ENCODE results near the gene KSR2. TPM values are rescaled to one million over a fixed set of nuclear protein-coding genes. Genes with fewer than 3 reads are reported as not detected.
A peak's percentile ranks its signal among the peaks of the same experiment; 100 is the strongest.

Gene KSR2
- total RNA-seq, 1 donor, result under 0.01 TPM

DNA sequence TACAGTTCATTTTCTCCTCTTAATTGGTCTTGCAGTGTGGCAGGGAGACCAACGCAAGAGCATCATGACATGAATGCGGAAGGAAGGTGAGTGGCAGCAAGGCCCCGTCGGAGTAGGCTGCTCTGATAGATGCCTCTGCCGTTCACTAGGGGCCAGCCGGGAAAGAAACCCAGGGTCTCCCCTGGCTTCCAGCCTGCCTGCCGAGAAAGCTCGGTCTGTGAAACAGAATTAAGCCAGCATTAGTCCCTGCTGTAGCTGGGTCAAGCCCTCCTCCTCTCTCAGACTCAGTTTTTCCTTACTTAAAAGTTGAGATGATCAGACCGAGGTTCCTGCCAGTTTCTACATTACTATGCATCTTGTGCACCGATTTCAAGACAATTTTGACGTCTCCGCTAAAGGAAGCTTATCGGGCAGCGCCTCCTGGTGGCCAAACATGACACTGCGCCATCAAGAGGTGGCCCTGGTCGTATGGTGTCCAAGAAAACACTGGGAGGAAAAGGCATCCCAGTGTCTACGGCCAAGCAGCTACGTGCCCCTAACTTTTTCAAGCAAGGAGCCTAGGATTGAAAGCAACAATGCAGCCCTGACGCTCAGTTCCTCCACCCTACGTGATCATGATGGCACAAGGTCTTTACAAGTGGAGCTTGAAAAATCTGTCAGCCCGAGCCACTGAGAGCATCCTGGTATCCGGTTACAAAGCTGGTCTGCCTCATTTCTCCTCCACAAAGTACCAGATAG lies 131.6 kb downstream of the KSR2 start:
- Histone ChIP-seq H3K4me3 (ENCODE audit: insufficient read depth, low read length) (peak overlapping the region; percentile 31), H3K27ac (ENCODE audit: low read depth, low read length) (no peak overlapping the region), H4K20me1 (ENCODE audit: insufficient read depth, low read length) (no peaks in the 10 kb centered on the region), H3K27me3 (ENCODE audit: insufficient read depth, low read length) (peaks cover 1% of the 10 kb centered on the region), H3K36me3 (ENCODE audit: insufficient read depth, low read length) (no peaks in the 10 kb centered on the region), H3K79me2 (ENCODE audit: insufficient read depth, low read length) (no peaks in the 10 kb centered on the region), H3K4me1 (ENCODE audit: insufficient read depth, low read length) (peaks cover 12% of the 10 kb centered on the region), H3K4me2 (ENCODE audit: insufficient read depth, low read length) (peak overlapping the region; percentile 67), H2AFZ (ENCODE audit: low read length) (peak overlapping the region; percentile 58), H3K9me3 (ENCODE audit: low read depth, low read length) (no peaks in the 10 kb centered on the region)
- DNase-seq (ENCODE audit: insufficient read length, low spot score, missing footprints), result peak; percentile 90
- TF ChIP-seq, protein P1, sequence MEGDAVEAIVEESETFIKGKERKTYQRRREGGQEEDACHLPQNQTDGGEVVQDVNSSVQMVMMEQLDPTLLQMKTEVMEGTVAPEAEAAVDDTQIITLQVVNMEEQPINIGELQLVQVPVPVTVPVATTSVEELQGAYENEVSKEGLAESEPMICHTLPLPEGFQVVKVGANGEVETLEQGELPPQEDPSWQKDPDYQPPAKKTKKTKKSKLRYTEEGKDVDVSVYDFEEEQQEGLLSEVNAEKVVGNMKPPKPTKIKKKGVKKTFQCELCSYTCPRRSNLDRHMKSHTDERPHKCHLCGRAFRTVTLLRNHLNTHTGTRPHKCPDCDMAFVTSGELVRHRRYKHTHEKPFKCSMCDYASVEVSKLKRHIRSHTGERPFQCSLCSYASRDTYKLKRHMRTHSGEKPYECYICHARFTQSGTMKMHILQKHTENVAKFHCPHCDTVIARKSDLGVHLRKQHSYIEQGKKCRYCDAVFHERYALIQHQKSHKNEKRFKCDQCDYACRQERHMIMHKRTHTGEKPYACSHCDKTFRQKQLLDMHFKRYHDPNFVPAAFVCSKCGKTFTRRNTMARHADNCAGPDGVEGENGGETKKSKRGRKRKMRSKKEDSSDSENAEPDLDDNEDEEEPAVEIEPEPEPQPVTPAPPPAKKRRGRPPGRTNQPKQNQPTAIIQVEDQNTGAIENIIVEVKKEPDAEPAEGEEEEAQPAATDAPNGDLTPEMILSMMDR (IDR thresholded peaks at IDR 0.05; ENCODE audit: extremely low read depth, low read depth, low read length), result peak; percentile 99

GRCh38 chr12:117836476-117836875 lies 132.3 kb downstream of the KSR2 start:
- peak; percentile 23 for DNase-seq (ENCODE audit: insufficient read length, low spot score, missing footprints)
- H2AFZ ChIP-seq (ENCODE audit: low read length), result no peak overlapping the region
- no peak overlapping the region for H3K27ac ChIP-seq (ENCODE audit: low read depth, low read length)
- H3K4me3 ChIP-seq (ENCODE audit: insufficient read depth, low read length), result no peak overlapping the region
- H3K4me1 ChIP-seq (ENCODE audit: insufficient read depth, low read length), result peaks cover 12% of the 10 kb centered on the region
- no peaks in the 10 kb centered on the region for H3K27me3 ChIP-seq (ENCODE audit: insufficient read depth, low read length)
- H4K20me1 ChIP-seq (ENCODE audit: insufficient read depth, low read length), result no peaks in the 10 kb centered on the region
- TF ChIP-seq, protein P1 (IDR thresholded peaks at IDR 0.05; ENCODE audit: extremely low read depth, low read depth, low read length), result no peak
- H3K9me3 ChIP-seq (ENCODE audit: low read depth, low read length), result no peaks in the 10 kb centered on the region
- H3K79me2 ChIP-seq (ENCODE audit: insufficient read depth, low read length), result no peaks in the 10 kb centered on the region
- H3K36me3 ChIP-seq (ENCODE audit: insufficient read depth, low read length), result no peaks in the 10 kb centered on the region
- H3K4me2 ChIP-seq (ENCODE audit: insufficient read depth, low read length), result no peak overlapping the region

DNA sequence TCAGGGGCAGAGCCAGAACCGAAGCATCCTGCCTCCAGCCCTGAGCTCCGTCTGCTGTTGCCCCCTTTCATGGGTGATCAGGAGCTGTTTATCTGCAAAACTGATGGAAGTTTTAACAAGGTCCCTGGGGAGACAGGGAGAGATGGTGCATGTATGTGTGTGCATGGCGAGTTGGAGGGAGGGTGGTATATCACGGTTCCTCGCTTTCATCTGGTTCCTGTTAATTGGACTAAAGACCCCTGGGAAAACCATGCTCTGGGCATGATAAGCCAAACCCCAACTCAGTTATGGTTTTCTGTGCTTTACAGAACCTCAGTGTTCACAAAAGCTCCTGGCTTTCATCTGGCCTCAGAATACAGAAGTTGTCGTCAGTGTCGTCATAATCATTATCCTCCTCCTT lies 133.6 kb downstream of the KSR2 start:
- Histone ChIP-seq H3K27ac (ENCODE audit: low read depth, low read length) (no peak overlapping the region), H3K4me3 (ENCODE audit: insufficient read depth, low read length) (no peak overlapping the region), H3K36me3 (ENCODE audit: insufficient read depth, low read length) (no peaks in the 10 kb centered on the region), H3K27me3 (ENCODE audit: insufficient read depth, low read length) (no peaks in the 10 kb centered on the region), H3K4me1 (ENCODE audit: insufficient read depth, low read length) (peaks cover 16% of the 10 kb centered on the region), H4K20me1 (ENCODE audit: insufficient read depth, low read length) (no peaks in the 10 kb centered on the region), H2AFZ (ENCODE audit: low read length) (no peak overlapping the region), H3K79me2 (ENCODE audit: insufficient read depth, low read length) (no peaks in the 10 kb centered on the region), H3K9me3 (ENCODE audit: low read depth, low read length) (no peaks in the 10 kb centered on the region), H3K4me2 (ENCODE audit: insufficient read depth, low read length) (no peak overlapping the region)
- DNase-seq (ENCODE audit: insufficient read length, low spot score, missing footprints), result peak; percentile 29
- TF ChIP-seq, protein P1 (IDR thresholded peaks at IDR 0.05; ENCODE audit: extremely low read depth, low read depth, low read length), result no peak

Measured in osteoblast (primary cell).